ENCODE results near the gene SLC38A11.
"Not testable (repeated sequence)": the region's sequence is repeated elsewhere in the genome, so short reads cannot be mapped to it uniquely, and the experiment has no call there.

SLC38A11 gene

DNA sequence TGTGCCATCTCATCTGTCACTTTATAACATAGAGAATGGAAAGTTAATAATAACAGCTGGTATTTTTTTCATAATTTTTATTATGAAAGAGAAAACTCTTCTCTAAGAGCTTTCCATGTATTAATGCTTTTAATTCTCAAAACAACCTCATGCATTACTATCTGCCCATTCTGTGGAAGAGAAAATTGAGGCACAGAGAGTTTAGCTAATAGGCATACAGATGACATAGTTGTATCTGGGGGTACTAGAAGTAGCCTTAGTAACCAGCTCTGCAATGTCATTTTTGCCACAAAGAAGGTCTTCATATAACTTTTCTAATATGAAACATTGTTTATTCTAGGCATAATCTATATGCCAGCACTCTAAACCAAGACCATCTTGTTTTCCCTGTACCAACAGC lies 77.4 kb downstream of the SLC38A11 start:
- DNase-seq (ENCODE audit: low spot score), result no peak

- no peak for DNase-seq (ENCODE audit: low spot score)
Measured at GRCh38 chr2:164877169-164877568, 78.2 kb downstream of the SLC38A11 start.

- DNase-seq (ENCODE audit: low spot score), result no peak
Measured at GRCh38 chr2:164875334-164876205, 79.8 kb downstream of the SLC38A11 start.

DNA sequence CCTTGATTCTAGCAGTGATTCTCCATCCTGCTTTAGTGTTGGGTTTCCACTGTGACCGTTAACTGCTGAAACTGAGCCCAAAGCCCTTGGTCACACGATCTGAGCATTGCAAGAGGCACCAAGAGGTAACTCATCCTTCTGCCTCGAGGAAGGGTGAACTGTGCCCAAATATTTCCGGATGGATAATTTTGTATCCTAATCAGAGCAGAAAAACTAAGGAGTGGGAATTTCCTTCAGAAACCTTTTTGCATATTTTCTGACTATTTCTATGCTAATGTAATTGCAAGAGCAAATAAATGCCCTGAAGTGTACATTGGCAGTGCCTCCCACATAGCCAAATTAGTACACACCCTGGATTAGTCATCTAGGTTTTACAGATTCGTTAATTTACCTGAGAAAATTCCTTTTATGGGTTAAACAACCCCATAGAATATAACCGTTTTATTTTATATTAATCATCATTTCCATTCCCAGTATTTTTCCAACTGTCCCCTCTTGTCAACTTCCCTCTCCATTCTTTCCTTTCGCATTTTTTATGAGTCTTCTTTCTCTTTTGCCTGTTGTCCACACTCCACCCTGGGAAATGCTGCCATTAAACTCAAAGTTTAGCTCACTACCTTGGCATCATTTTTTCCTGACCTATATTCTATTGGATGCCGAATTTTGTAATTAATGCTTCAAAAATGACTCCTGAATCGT lies 82.0 kb downstream of the SLC38A11 start:
- DNase-seq (ENCODE audit: low spot score), result no peak

DNA sequence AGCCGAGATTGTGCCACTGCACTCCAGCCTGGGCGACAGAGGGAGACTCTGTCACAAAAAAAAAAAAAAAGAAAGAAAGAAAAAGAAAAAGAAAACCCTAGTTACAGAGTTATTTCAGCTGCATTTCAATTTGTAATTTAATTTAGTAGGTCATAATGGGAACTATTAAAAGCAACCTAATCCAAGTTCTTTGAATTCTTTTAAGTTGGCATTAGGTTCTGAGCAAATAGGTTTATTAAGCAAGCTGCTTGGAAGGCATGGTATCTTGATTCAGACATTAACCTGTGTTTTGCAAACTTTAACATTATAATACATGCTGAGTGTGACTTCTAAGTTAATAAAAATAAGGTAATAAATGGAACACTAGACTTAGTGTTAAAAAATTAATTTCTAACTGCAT lies 83.9 kb downstream of the SLC38A11 start:
- no peak for DNase-seq (ENCODE audit: low spot score)

DNA sequence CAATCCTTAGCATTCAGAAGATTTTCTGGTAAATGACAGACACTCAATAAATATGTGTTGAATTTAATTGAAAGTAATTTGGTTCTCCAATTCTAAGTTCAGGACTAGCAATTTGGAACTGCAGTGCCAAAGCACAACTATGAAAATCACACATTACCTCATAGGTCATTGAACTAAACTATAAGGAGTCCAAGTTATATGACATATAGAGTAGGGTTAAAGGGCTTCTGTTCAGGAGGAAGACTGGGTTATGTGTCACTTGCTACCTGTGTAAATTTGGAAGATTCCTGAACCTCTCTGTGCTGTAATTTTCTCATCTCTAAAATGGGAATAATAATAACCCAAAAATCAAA lies 85.9 kb downstream of the SLC38A11 start:
- DNase-seq (ENCODE audit: low spot score), result no peak

DNA sequence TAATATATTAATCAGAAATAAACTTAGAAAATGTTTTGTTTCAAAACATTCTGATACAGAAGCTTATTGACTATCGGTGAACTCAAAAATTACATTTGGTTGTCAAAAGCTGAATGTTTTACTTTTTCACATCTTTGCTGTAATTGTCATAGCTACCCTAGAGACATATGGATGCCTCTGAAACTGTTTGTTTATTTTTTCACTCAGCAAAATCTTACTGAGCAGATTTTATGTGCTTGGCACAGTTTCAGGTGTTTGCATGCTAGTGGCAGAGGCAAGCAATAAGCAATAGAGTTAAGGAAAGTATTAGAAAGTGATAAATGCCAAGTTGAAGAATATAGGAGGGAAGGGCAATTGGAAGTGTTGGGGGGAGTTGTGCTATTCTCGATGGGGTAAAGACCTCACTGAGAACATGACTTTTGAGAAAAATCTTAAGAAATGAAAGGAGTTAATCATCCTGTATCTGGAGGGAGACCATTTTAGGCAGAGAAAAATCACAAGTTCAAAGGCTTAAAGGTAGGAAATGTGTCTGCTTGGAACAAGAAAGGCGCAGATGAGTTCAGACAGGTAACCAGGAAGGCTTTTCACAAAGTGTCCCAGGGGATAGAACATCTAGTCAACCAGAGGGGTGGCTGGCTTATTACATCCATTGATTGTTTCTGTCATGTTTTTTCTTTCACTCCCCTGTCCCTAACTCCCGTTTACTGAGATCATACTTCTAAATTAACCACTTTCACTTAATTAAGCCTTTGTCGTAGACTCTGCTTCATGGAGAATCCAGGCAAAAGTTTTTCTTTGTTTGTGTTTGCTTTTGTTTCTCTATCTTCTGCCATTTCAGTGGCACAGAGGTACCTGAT lies 86.5 kb downstream of the SLC38A11 start:
- no peak for DNase-seq (ENCODE audit: low spot score)

- DNase-seq (ENCODE audit: low spot score), result no peak
Measured at GRCh38 chr2:164867779-164868397, 87.4 kb downstream of the SLC38A11 start.

- DNase-seq (ENCODE audit: low spot score), result not testable (repeated sequence)
Measured at GRCh38 chr2:164866381-164866780, 88.9 kb downstream of the SLC38A11 start.

DNA sequence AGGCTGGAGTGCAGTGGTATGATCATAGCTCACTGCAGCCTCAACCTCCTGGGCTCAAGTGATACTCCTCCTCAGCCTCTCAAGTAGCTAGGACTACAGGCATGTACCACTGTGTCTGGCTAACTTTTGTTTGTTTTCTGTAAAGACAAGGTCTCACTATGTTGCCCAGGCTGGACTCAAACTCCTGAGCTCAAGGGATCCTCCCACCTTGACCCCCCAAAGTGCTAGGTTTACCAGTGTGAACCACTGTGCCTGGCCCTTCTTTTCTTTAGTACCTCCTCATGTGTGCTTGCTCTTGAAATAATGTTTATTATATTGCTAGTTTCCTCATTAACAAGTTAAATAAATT lies 94.7 kb downstream of the SLC38A11 start:
- DNase-seq (ENCODE audit: low spot score), result no peak

DNA sequence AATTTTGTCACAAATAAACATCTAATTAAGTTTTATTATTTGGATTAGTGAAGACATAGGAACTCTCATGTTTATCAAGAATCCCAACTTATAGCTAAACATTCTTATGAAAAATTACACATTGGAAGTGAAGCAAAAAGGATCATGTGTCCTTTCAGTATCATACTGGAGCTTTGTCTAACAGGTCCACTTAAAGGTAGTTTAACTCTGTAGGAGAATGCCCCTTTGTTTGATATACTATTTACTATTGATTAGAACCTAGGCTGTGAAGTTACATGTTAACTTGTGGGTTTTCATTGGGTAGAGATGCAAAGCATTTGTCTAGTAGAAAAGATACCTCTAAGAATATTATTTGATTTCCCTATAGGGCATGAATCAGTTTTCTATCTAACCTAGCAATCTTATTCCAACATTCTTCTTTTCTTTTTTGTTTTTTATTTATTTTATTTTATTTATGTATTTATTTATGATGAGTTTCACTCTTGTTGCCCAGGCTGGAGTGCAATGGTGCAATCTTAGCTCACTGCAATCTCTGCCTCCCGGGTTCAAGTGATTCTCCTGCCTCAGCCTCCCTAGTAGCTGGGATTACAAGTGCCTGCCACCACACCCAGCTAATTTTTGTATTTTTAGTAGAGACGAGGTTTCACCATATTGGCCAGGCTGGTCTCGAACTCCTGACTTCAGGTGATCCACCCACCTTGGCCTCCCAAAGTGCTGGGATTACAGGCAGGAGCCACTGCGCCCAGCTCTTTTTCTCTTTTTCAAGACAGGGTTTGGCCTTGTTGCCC lies 95.2 kb downstream of the SLC38A11 start:
- not testable (repeated sequence) for DNase-seq (ENCODE audit: low spot score)

DNA sequence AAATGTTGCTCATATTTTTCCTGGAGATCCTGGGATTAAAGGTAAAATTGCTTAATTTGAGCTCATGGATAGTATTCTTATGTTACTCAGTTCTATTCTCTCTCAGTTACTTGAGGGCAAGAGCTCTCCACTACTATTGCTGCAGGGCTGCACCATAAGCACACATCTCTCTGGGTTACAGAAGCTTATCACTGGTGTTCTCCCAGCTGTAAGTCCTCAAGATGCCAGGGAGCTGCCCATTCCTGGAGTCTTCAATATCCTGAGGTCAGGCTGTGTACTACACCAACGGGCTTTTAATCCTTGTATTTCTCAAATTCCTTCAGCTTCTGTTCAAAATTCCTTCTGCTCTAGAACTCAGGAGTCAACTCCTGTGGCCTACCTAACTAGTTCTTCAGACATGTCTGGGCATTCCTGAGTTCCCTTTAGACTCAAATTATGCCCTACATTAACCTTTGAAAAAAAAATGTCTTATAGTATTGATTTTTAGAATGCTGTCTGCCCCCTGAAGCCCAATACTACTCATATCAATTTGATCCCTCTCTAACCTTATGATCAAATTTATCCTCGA lies 96.0 kb downstream of the SLC38A11 start:
- no peak for DNase-seq (ENCODE audit: low spot score)

GRCh38 chr2:164852086-164852485 lies 103.2 kb downstream of the SLC38A11 start:
- DNase-seq (ENCODE audit: low spot score), result no peak

DNA sequence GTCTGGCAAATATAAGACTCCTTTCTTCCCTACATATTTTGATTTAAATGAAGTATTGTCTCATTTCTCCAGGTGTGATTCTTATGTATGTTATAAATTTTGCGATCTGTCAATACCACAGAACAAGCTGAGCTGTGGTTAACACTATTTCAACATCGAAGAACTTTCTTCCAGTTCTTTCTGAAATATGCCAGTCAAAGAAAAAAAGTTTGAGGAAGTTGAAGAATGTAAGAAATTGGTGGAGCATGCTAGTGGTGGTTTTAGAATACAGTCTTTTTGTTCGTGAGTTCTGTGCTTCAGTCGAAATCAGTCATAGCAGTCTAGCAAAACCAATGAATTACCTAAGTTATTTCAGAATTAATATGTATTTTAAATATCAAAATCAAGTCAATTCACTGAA lies 105.1 kb downstream of the SLC38A11 start:
- DNase-seq (ENCODE audit: low spot score), result no peak

GRCh38 chr2:164849506-164849905 lies 105.8 kb downstream of the SLC38A11 start:
- no peak for DNase-seq (ENCODE audit: low spot score)

GRCh38 chr2:164847981-164848741 lies 107.2 kb downstream of the SLC38A11 start:
- DNase-seq (ENCODE audit: low spot score), result no peak

GRCh38 chr2:164847291-164847690 lies 108.0 kb downstream of the SLC38A11 start:
- no peak for DNase-seq (ENCODE audit: low spot score)

GRCh38 chr2:164846276-164846675 lies 109.0 kb downstream of the SLC38A11 start:
- no peak for DNase-seq (ENCODE audit: low spot score)
